Measurements from ENCODE around the gene ZNF668. TPM values are rescaled to one million over a fixed set of nuclear protein-coding genes. Genes with fewer than 3 reads are reported as not detected.

ZNF668 gene
- total RNA-seq, 4 donors from 2014 or later: 15.5 to 20.3 (median 16.7) TPM

- no peak for DNase-seq (ENCODE audit: low spot score in 2 of 2)
- peaks cover 0 to 22% (median 6%) of the 10 kb centered on the region in 4 donors for H3K4me1 ChIP-seq
- peaks cover 3 to 41% (median 14%) of the 10 kb centered on the region in 3 donors for H3K36me3 ChIP-seq
- H3K4me3 ChIP-seq: no peak overlapping the region
- peak overlapping the region in 3 of 4 donors; percentile 53 to 71 (median 62) for H3K27ac ChIP-seq
- 93% methylated on average over 52 to 53 of the region's 56 CpGs for WGBS, 2 donors
- H3K27me3 ChIP-seq: no peaks in the 10 kb centered on the region
- H3K9me3 ChIP-seq: no peaks in the 10 kb centered on the region
- TF ChIP-seq CTCF (IDR thresholded peaks at IDR 0.05) (no peak), EP300 (IDR thresholded peaks at IDR 0.05) (no peak), POLR2A (IDR thresholded peaks at IDR 0.05) (no peak)
These were observed 10.0 kb downstream of the ZNF668 start for GRCh38 chr16:31063843-31064611.

GRCh38 chr16:31063495-31063842 lies 10.6 kb downstream of the ZNF668 start:
- Histone ChIP-seq H3K4me3 (no peak overlapping the region), H3K27ac (no peak overlapping the region), H3K9me3 (no peaks in the 10 kb centered on the region), H3K4me1 (peaks cover 0 to 22% (median 6%) of the 10 kb centered on the region in 4 donors), H3K27me3 (no peaks in the 10 kb centered on the region), H3K36me3 (peaks cover 3 to 43% (median 14%) of the 10 kb centered on the region in 3 donors)
- 96% methylated on average over 9 of the region's 9 CpGs for WGBS, 2 donors
- no peak for TF ChIP-seq CTCF (IDR thresholded peaks at IDR 0.05)
- DNase-seq (ENCODE audit: low spot score in 2 of 2): no peak

- no peaks in the 10 kb centered on the region for H3K9me3 ChIP-seq
- TF ChIP-seq POLR2A (IDR thresholded peaks at IDR 0.05): no peak
- TF ChIP-seq EP300 (IDR thresholded peaks at IDR 0.05): no peak
- TF ChIP-seq CTCF (IDR thresholded peaks at IDR 0.05): no peak
- H3K4me3 ChIP-seq: no peak overlapping the region
- no peaks in the 10 kb centered on the region for H3K27me3 ChIP-seq
- WGBS, 2 donors: 96% methylated on average over 43 to 54 of the region's 54 CpGs
- H3K4me1 ChIP-seq: peaks cover 0 to 22% (median 6%) of the 10 kb centered on the region in 4 donors
- DNase-seq (ENCODE audit: low spot score in 2 of 2): no peak
- no peak overlapping the region for H3K27ac ChIP-seq
- peaks cover 3 to 55% (median 14%) of the 10 kb centered on the region in 3 donors for H3K36me3 ChIP-seq
These were observed 12.1 kb downstream of the ZNF668 start for GRCh38 chr16:31061813-31062440.

- WGBS, 2 donors: 93 to 95% methylated on average over 24 to 34 of the region's 42 CpGs
These were observed 12.8 kb downstream of the ZNF668 start for GRCh38 chr16:31061126-31061812.

More at GRCh38 chr16:31061126-31061812, 12.8 kb downstream of the ZNF668 start:
- Histone ChIP-seq H3K4me3 (no peak overlapping the region), H3K27me3 (no peaks in the 10 kb centered on the region), H3K4me1 (peaks cover 0 to 22% (median 6%) of the 10 kb centered on the region in 4 donors), H3K36me3 (peaks cover 3 to 55% (median 14%) of the 10 kb centered on the region in 3 donors), H3K27ac (no peak overlapping the region), H3K9me3 (no peaks in the 10 kb centered on the region)
- DNase-seq (ENCODE audit: low spot score in 2 of 2): no peak
- TF ChIP-seq POLR2A (IDR thresholded peaks at IDR 0.05): no peak
- no peak for TF ChIP-seq EP300 (IDR thresholded peaks at IDR 0.05)
- TF ChIP-seq CTCF (IDR thresholded peaks at IDR 0.05): no peak
